Retina (tissue), 1 donor: ENCODE data around the gene CAMK1D.
A peak's percentile ranks its signal among the peaks of the same experiment; 100 is the strongest.

Experiments used
- DNase-seq: peaks from one replicate; pipeline ENCODE4 v3.0.0-alpha.2; 2016

CAMK1D gene

GRCh38 chr10:12634621-12634931 is 285.2 kb downstream of the CAMK1D start:
- peak; percentile 29 for DNase-seq

- no peak for DNase-seq
Observed at GRCh38 chr10:12635127-12635541, 285.8 kb downstream of the CAMK1D start.

GRCh38 chr10:12636571-12636970 is 287.2 kb downstream of the CAMK1D start:
- DNase-seq, result no peak

GRCh38 chr10:12637649-12638048 is 288.3 kb downstream of the CAMK1D start:
- no peak for DNase-seq

GRCh38 chr10:12638103-12638502 is 288.8 kb downstream of the CAMK1D start:
- no peak for DNase-seq

GRCh38 chr10:12638781-12639180 is 289.4 kb downstream of the CAMK1D start:
- DNase-seq, result no peak

GRCh38 chr10:12639996-12640944 is 290.9 kb downstream of the CAMK1D start:
- no peak for DNase-seq

GRCh38 chr10:12642036-12642435 is 292.7 kb downstream of the CAMK1D start:
- no peak for DNase-seq

GRCh38 chr10:12643279-12643678 is 293.9 kb downstream of the CAMK1D start:
- DNase-seq, result no peak

GRCh38 chr10:12644380-12645144 is 295.2 kb downstream of the CAMK1D start:
- DNase-seq, result no peak

- peak; percentile 29 for DNase-seq
Observed at GRCh38 chr10:12645449-12645848, 296.1 kb downstream of the CAMK1D start.

- no peak for DNase-seq
Observed at GRCh38 chr10:12649012-12649584, 299.8 kb downstream of the CAMK1D start.

GRCh38 chr10:12650122-12650521 is 300.8 kb downstream of the CAMK1D start:
- DNase-seq, result no peak

- DNase-seq, result no peak
Observed at GRCh38 chr10:12650538-12651298, 301.4 kb downstream of the CAMK1D start.

- no peak for DNase-seq
Observed at GRCh38 chr10:12655940-12656339, 306.6 kb downstream of the CAMK1D start.

- no peak for DNase-seq
Observed at GRCh38 chr10:12656518-12657142, 307.3 kb downstream of the CAMK1D start.

GRCh38 chr10:12657489-12657888 is 308.1 kb downstream of the CAMK1D start:
- DNase-seq, result no peak

GRCh38 chr10:12658526-12658925 is 309.2 kb downstream of the CAMK1D start:
- DNase-seq, result no peak

GRCh38 chr10:12659706-12660105 is 310.4 kb downstream of the CAMK1D start:
- no peak for DNase-seq

GRCh38 chr10:12660812-12661211 is 311.5 kb downstream of the CAMK1D start:
- DNase-seq, result no peak

- no peak for DNase-seq
Observed at GRCh38 chr10:12661671-12662070, 312.3 kb downstream of the CAMK1D start.

GRCh38 chr10:12663863-12664262 is 314.5 kb downstream of the CAMK1D start:
- no peak for DNase-seq
